ENCODE results near the gene FPR2. TPM values are rescaled to one million over a fixed set of nuclear protein-coding genes. Genes with fewer than 3 reads are reported as not detected.

The FPR2 gene
- total and polyA plus RNA-seq, 2 experiments from 2014 or later = not detected

GRCh38 chr19:51789061-51789795 lies 28.2 kb downstream of the FPR2 start:
- Histone ChIP-seq H2AFZ (no peak overlapping the region), H3K9me2 (ENCODE audit: insufficient read depth) (peaks cover 7% of the 10 kb centered on the region; the same call in 1 of the 2 replicates), H3K4me2 (no peak overlapping the region), H3F3A (replicated peaks; ENCODE audit: low read depth) (no peaks in the 10 kb centered on the region), H3K27me3 (ENCODE audit: insufficient read depth) (no peaks in the 10 kb centered on the region), H3K27ac (ENCODE audit: low read depth) (no peak overlapping the region), H3K36me3 (ENCODE audit: insufficient read depth) (no peaks in the 10 kb centered on the region), H3K79me2 (replicated peaks; ENCODE audit: insufficient read depth) (no peaks in the 10 kb centered on the region), H4K20me1 (replicated peaks; ENCODE audit: insufficient read depth) (no peaks in the 10 kb centered on the region), H3K4me1 (ENCODE audit: insufficient read depth) (no peaks in the 10 kb centered on the region), H3K4me3 (no peak overlapping the region)
- no peak for ATAC-seq
- H3K4me3 Mint-ChIP-seq = no peak overlapping the region
- H3K27ac Mint-ChIP-seq = no peak overlapping the region
- peaks cover 4% of the 10 kb centered on the region; the same call in 2 of the 3 replicates for H3K36me3 Mint-ChIP-seq (ENCODE audit: low read depth)
- no peak for DNase-seq (ENCODE audit: low spot score)
- peaks cover 53% of the 10 kb centered on the region for H3K9me3 Mint-ChIP-seq
- TF ChIP-seq, protein P1, sequence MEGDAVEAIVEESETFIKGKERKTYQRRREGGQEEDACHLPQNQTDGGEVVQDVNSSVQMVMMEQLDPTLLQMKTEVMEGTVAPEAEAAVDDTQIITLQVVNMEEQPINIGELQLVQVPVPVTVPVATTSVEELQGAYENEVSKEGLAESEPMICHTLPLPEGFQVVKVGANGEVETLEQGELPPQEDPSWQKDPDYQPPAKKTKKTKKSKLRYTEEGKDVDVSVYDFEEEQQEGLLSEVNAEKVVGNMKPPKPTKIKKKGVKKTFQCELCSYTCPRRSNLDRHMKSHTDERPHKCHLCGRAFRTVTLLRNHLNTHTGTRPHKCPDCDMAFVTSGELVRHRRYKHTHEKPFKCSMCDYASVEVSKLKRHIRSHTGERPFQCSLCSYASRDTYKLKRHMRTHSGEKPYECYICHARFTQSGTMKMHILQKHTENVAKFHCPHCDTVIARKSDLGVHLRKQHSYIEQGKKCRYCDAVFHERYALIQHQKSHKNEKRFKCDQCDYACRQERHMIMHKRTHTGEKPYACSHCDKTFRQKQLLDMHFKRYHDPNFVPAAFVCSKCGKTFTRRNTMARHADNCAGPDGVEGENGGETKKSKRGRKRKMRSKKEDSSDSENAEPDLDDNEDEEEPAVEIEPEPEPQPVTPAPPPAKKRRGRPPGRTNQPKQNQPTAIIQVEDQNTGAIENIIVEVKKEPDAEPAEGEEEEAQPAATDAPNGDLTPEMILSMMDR (conservative IDR thresholded peaks at IDR 0.05; ENCODE audit: low read depth in 2 of 2) = no peak
- TF ChIP-seq EZH2 (IDR thresholded peaks at IDR 0.05; ENCODE audit: low read depth, unreplicated experiment) (no peak), NANOG (IDR thresholded peaks at IDR 0.05; ENCODE audit: borderline replicate concordance) (no peak), ZNF462 (CRISPR knock-in tag; IDR thresholded peaks at IDR 0.05) (no peak), ZNF114 (CRISPR knock-in tag; IDR thresholded peaks at IDR 0.05) (no peak), POLR2AphosphoS5 (IDR thresholded peaks at IDR 0.05; ENCODE audit: low read depth) (no peak), STAT1 (IDR thresholded peaks at IDR 0.05; ENCODE audit: unreplicated experiment) (no peak), JUNB (IDR thresholded peaks at IDR 0.05; ENCODE audit: unreplicated experiment) (no peak), ZNF331 (CRISPR knock-in tag; IDR thresholded peaks at IDR 0.05; ENCODE audit: low read depth) (no peak), ETS1 (IDR thresholded peaks at IDR 0.05) (no peak), CREB1 (CRISPR knock-in tag; IDR thresholded peaks at IDR 0.05; ENCODE audit: low read depth) (no peak), EZH2phosphoT487 (IDR thresholded peaks at IDR 0.05; ENCODE audit: unreplicated experiment) (no peak)
- TF ChIP-seq, protein P2, sequence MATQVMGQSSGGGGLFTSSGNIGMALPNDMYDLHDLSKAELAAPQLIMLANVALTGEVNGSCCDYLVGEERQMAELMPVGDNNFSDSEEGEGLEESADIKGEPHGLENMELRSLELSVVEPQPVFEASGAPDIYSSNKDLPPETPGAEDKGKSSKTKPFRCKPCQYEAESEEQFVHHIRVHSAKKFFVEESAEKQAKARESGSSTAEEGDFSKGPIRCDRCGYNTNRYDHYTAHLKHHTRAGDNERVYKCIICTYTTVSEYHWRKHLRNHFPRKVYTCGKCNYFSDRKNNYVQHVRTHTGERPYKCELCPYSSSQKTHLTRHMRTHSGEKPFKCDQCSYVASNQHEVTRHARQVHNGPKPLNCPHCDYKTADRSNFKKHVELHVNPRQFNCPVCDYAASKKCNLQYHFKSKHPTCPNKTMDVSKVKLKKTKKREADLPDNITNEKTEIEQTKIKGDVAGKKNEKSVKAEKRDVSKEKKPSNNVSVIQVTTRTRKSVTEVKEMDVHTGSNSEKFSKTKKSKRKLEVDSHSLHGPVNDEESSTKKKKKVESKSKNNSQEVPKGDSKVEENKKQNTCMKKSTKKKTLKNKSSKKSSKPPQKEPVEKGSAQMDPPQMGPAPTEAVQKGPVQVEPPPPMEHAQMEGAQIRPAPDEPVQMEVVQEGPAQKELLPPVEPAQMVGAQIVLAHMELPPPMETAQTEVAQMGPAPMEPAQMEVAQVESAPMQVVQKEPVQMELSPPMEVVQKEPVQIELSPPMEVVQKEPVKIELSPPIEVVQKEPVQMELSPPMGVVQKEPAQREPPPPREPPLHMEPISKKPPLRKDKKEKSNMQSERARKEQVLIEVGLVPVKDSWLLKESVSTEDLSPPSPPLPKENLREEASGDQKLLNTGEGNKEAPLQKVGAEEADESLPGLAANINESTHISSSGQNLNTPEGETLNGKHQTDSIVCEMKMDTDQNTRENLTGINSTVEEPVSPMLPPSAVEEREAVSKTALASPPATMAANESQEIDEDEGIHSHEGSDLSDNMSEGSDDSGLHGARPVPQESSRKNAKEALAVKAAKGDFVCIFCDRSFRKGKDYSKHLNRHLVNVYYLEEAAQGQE (IDR thresholded peaks at IDR 0.05; ENCODE audit: unreplicated experiment) = no peak
- no peaks in the 10 kb centered on the region for H3K27me3 Mint-ChIP-seq (ENCODE audit: insufficient read depth, low read depth, poor library complexity)
- no peaks in the 10 kb centered on the region for H3K4me1 Mint-ChIP-seq
